WERI-Rb-1 (cell line): ENCODE data around the gene ADORA1.

Experiments
- DNase-seq: peaks from one replicate; pipeline ENCODE4 v3.0.0-alpha.2; 2020
- H3K27ac ChIP-seq: fragments of 250-450 bp; sonication (Bioruptor Pico); 2 replicates; pipeline ENCODE4 v1.5.1; 2020; ENCODE audit warnings: mild to moderate bottlenecking, moderate library complexity
- H3K27me3 ChIP-seq: fragments of 250-450 bp; sonication (Bioruptor Pico); 2 replicates; pipeline ENCODE4 v1.5.1; 2021; ENCODE audit warnings: mild to moderate bottlenecking, low read depth, moderate library complexity; ENCODE audit not compliant: insufficient read depth, severe bottlenecking
- H3K36me3 ChIP-seq: fragments of 250-450 bp; sonication (Bioruptor Pico); 2 replicates; pipeline ENCODE4 v1.5.1; 2020; ENCODE audit warnings: mild to moderate bottlenecking, moderate library complexity
- H3K4me3 ChIP-seq: 2 replicates; pipeline ENCODE4 v1.5.1; 2011; ENCODE audit warnings: low read depth, mild to moderate bottlenecking, control low read depth, low read length
- H3K9me3 ChIP-seq: fragments of 250-450 bp; sonication (Bioruptor Pico); 2 replicates; pipeline ENCODE4 v1.5.1; 2021; ENCODE audit warnings: mild to moderate bottlenecking, moderate library complexity; ENCODE audit not compliant: severe bottlenecking
- TF ChIP-seq, protein P1 (sequence below): IDR thresholded peaks from 2 replicates; pipeline ENCODE4 v1.5.1; 2011; ENCODE audit warnings: low read depth, mild to moderate bottlenecking, control low read depth, inconsistent platforms, low read length

ADORA1 gene

DNA sequence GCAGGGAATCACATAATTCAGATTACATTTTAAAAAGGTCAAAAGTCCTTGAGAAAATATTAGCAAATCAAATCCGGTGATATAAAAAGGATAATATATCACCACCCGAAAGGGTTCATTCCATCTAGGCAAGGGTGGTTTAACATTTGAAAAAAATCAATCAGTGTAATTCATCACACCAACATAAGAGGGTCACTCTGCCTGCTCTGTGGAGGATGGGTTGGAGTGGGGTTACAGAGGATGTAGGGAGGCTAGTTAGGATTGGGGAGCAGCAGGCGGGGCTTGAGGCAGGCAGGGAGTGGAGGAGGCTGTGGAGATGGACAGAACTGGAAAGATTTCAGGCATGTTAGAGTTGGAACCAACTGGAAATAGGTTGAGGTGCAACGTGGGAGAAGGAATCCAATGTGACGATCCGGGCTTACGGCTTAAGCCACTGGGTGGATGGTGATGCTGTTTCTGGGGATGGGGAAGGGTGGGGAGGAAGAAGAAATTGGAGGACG, 12.5 kb downstream of the ADORA1 start:
- DNase-seq = no peak
- Histone ChIP-seq H3K9me3 (no peaks in the 10 kb centered on the region), H3K4me3 (no peak overlapping the region), H3K27ac (no peak overlapping the region), H3K27me3 (no peaks in the 10 kb centered on the region), H3K36me3 (peaks cover 29% of the 10 kb centered on the region)
- TF ChIP-seq, protein P1, sequence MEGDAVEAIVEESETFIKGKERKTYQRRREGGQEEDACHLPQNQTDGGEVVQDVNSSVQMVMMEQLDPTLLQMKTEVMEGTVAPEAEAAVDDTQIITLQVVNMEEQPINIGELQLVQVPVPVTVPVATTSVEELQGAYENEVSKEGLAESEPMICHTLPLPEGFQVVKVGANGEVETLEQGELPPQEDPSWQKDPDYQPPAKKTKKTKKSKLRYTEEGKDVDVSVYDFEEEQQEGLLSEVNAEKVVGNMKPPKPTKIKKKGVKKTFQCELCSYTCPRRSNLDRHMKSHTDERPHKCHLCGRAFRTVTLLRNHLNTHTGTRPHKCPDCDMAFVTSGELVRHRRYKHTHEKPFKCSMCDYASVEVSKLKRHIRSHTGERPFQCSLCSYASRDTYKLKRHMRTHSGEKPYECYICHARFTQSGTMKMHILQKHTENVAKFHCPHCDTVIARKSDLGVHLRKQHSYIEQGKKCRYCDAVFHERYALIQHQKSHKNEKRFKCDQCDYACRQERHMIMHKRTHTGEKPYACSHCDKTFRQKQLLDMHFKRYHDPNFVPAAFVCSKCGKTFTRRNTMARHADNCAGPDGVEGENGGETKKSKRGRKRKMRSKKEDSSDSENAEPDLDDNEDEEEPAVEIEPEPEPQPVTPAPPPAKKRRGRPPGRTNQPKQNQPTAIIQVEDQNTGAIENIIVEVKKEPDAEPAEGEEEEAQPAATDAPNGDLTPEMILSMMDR = no peak

DNA sequence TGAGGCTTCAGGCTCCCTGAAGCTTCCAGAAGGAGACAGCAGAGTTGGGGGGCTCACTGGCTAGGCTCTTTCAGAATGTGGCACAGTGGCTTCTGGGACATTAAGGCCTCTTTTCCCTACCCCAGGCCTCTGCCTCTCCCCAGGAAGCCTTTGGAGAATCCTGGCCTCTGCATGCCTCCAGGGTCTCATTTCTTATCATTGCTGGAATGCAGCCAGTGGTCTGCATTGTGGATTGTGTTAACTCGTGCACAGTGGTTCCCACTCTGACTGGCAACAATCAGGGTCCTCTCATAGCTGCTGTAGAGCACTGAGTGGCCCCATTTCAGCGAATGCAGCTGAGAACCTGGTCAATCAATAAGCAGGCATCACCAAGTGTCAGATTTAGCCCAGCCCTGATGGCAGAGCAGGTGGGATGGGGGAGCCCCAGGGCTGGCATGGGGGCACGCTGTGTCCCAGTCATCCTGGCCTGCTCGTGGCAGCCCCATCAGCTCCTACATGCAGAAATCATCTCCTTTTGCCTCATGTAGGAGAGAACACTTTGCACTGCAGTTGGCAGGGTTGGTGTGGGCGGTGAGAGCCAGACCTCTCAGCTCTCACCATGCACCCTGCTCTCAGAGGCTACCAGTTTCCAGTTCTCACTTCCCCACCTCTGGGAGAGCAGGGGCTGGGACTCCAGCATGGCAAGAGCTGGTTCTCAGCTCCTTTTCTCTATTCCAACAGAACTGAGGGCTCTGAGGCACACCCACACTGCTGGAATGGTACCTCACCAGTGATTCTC, 13.4 kb downstream of the ADORA1 start:
- Histone ChIP-seq H3K27me3 (no peaks in the 10 kb centered on the region), H3K36me3 (peaks cover 27% of the 10 kb centered on the region), H3K27ac (no peak overlapping the region), H3K4me3 (no peak overlapping the region), H3K9me3 (no peaks in the 10 kb centered on the region)
- TF ChIP-seq, protein P1 = no peak
- DNase-seq = no peak

DNA sequence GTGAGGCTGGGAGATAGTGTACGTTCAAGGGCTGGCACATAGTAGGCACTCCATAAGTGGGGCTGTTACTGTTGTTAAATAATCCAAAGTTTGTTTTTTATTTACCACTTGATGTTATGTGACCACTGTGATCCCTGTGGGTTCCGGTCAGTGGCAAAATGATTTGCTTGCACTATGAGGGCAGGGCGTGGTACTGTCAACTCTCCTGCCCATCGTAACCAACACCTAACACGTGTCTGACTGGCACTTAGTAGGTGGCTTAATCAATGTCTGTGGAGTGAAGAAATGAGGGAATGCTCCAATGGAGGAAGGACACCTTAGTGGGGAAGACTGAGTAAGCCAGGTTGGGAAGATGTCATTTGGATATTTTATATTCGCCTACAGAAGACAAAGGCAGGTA, 14.6 kb downstream of the ADORA1 start:
- no peak for DNase-seq
- peaks cover 27% of the 10 kb centered on the region for H3K36me3 ChIP-seq
- no peaks in the 10 kb centered on the region for H3K9me3 ChIP-seq
- TF ChIP-seq, protein P1 = no peak
- H3K27ac ChIP-seq = no peak overlapping the region
- no peaks in the 10 kb centered on the region for H3K27me3 ChIP-seq
- H3K4me3 ChIP-seq = no peak overlapping the region

DNA sequence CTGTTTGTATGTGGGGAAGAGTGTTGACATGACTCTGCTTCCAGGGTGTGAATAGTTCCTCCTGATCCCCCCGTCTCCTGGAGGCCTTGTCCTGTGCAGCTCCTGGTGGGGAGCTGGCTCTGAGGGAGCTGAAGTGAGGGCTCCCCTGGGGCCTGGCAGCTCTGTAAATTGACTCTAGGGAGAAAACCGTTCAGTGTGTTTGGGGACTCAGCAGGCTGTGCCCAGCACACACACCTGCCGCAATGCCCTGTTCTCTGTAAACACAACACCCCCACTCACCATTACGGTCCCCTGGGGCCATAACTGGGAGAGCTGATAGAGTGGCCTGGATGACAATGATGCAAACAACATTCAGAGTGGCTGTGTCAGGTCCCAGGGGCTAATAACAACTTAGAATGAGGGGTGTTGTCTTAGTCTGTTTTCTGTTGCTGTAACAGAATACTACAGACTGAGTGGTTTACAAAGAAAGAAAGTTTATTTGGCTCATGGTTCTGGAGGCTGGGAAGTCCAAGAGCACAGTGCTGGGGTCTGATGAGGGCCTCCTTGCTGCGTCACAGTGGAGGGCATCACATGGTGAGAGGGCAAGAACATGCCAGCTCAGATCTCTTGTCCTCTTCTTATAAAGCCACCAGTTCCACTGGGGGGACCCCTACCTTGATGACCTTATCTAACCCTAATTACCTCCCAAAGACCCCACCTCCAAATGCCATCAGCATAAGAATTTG, 15.3 kb downstream of the ADORA1 start:
- Histone ChIP-seq H3K27me3 (no peaks in the 10 kb centered on the region), H3K4me3 (no peak overlapping the region), H3K9me3 (no peaks in the 10 kb centered on the region), H3K36me3 (peaks cover 26% of the 10 kb centered on the region), H3K27ac (no peak overlapping the region)
- TF ChIP-seq, protein P1 = no peak
- no peak for DNase-seq

DNA sequence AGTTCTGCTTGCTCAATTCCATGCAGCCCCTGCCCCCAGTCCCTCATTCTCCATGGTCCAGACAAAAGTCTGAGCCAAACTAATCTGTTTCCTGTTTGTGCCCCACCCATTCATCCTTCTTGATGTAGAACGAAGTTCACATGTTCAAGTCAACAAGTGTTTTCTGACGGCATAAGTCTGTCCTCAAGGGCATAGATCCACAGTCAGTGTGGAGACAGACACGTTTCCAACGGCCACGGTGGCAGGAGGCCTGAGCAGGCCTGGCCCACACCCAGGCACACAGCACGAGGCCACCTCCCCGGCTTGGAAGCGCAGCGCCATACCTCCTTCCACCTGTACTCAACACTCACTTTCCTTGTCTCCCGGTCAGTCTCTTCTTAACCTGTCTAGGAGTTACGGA, 16.1 kb downstream of the ADORA1 start:
- Histone ChIP-seq H3K27ac (no peak overlapping the region), H3K36me3 (peaks cover 23% of the 10 kb centered on the region), H3K4me3 (no peak overlapping the region), H3K9me3 (no peaks in the 10 kb centered on the region), H3K27me3 (no peaks in the 10 kb centered on the region)
- TF ChIP-seq, protein P1 = no peak
- DNase-seq = no peak
